Limb (tissue), 2 donors: Measurements from ENCODE around the gene IL36RN.

Experiments used
- DNase-seq, 2 donors: peaks; one replicate each; pipeline ENCODE4 v3.0.0-alpha.2; 2016; ENCODE audit errors: extremely low spot score in 2 of 2

IL36RN gene

DNA sequence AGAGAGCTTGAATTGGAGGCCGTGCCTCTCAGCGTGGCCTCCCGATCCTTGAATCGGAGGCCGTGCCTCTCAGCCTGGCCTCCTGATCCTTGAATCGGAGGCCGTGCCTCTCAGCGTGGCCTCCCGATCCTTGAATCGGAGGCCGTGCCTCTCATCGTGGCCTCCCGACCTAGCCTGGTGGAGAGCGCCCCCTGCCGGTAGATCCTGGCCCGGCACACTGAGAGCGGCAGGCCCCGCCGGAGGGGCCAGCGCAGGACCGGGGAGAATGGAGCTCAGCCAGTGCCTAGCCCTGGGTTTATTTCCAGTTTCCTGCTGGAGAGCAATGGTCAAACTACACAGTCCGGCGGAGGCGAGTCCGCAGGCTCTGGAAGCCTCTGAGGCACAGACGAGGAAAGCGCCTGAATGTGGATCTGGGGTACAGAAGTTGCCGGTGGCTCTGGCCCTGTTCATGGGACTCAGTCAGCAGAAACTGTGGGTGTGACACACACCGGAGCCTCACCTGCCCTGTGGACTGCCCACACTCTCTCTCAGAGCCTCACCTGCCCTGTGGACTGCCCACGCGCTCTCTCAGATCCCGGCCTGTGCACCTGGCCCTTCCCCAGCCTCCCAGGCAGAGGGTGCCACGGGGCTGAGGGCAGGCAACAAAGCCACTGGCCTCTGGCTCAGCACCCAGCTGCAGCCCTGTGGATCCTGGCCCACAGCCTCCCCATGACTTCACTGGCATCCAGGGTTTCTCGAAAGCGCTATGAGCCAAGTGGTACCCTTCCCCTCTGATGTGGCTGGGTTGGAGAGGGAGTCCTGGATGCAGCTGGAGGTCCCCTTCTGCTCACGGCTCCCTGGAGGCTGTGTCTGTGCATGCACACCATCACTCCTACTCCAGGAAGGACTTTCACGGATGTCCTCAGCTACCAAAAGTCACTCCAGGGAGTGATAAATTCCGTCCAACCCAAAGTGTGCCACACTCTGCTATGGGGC, 7.8 kb upstream of the IL36RN start:
- no peak for DNase-seq

DNA sequence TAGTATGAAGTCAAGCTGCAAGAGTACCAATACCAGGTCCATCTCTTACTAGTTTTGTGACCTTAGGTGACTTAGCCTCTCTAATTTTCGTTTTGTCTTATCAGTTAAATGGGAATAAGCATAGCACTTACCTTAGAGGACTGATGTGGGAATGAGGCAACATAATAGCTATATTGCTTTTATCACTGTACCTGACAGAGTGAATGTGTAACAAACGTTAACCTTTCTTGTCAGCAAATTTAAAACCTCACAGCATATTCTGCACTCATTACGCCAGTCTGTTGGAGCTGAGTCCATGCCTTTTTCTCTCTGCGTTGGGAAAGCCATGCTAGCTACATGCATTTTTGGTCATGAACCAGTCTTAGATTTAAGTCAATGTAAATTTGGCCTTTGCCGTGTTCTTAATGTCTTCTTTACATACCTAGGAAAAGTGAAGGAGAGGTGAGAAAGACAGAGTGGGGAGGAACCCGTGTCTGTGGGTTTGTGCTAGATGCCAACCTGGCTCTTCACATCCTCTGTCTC, 6.5 kb upstream of the IL36RN start, which contains the start of gene IL36B:
Gene IL36B, minus strand, starts transcription at position 472 of the 522 bp plus-strand sequence.
- no peak for DNase-seq

DNA sequence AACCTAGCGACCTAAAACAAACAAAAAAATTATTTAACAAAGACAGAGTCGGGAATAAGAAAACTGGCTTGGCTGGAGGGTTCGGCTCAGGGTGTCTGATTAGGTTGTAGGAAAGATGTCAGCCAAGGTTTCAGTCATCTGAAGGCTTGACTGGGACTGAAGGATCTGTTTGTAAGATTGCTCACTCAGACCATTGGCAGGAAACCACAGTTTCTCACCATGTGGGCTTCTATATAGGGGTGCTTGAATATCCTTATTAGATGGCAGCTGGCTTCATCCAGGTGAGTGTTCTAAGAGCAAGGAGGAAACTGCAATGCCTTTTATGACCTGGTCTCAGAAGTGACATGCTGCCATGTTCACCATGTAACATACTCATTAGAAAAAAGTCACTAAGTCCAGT, 5.3 kb upstream of the IL36RN start:
- no peak for DNase-seq

DNA sequence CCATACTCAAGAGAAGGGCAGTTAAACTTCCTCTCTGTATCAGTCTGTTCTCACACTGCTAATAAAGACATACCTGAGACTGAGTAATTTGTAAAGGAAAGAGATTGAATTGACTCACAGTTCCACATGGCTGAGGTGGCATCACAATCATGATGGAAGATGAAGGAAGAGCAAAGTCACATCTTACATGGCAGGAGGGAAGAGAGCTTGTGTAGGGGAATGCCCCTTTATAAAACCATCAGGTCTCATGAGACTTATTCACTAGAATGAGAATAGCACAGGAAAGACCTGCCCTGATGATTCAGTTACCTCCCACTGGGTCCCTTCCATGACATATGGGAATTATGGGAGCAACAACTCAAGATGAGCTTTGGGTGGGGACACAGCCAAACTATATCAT, 4.9 kb upstream of the IL36RN start:
- DNase-seq = no peak

DNA sequence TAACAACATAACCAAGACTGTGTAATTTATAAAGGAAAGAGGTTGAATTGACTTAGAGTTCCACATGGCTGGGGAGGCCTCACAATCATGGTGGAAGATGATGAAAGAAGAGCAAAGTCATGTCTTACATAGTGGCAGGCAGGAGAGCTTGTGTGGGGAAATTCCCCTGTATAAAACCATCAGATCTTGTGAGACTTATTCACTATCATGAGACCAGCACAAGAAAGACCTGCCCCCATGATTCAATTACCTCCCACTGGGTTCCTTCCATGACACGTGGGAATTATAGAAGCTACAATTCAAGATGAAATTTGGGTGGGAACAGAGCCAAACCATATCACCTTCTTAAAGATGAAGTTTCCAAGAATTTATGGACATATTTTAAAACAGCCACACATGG, 2.5 kb upstream of the IL36RN start:
- no peak for DNase-seq

DNA sequence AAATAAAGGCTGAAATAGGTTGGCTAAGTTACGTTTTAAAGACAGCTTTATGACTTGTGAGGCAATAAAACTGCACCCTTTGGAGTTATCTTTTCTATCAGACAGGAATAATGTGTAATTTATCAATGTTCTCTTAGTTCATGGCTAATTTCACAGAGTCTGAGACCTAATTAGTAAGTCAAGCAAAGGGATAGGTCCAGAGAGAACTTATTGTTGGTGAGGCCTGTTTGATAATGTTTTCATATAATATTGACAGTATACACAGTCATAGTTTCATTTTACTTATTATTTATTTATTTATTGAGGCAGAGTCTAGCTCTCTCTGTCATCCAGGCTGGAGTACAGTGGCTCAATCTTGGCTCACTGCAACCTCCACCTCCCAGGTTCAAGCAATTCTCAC, 1.9 kb upstream of the IL36RN start:
- no peak for DNase-seq

DNA sequence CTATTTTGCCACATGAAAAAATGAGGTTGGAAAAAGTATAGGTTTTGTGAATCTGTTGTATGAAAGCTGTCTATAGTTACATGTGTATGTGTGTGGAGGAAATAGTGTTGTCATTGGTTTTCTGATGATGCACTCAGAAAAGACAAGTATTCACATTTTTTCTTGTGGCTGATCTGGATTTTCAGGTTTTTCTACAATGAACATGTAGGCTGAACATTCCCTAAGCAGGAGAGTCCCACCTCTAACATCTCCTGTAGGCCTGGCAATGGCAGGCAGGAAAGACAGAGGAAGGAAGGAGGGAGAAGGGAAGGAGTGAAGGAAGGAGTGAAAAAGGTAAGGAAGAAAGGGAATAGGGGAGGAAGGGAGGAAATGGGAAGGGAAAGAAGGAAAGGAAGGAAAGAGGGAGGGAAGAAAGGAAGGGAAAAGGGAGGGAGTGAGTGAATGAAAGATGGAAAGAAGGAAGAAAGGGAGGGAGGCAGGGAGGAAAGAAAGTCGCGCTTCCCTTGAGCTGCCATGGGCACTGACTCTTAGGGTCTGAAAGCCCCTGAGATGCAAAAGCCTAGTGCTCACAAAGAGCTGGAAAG, 495 bp upstream of the IL36RN start:
- no peak for DNase-seq

DNA sequence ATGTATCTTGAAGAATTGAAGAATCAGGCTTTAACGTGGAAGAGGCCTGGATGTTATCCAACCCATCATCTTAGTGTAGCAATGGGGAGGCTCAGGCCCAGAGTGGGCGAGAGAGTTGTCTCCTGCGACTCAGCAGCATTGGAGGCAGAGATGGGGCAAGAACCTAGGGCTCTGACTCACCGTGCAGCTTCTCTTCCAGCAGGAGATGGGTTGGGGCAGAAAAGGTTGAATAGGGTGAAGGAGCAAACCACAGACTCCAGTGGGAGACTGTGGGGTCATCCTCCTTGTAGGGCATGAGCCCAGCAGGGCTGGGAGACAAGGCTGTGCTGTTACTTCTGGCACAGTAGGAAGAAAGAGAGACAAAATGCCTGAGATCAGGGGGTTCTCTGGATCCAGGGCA, 1.4 kb downstream of the IL36RN start:
- DNase-seq = no peak

DNA sequence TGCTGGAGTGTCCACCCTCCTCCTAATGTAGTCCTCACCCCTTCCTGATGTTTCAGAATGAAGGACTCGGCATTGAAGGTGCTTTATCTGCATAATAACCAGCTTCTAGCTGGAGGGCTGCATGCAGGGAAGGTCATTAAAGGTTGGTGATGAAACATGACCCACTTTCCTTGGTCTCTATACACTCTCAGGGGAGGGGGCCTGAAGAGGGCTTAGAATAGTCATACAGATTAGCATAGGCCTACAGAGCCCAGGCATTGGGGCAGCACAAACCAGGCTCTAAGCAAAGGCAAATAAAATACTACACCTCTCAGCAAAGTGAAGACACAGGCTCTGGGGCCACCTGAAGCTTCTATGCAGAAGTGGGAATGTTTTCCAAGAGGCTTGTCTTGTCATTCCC, 1.8 kb downstream of the IL36RN start:
- DNase-seq = no peak

DNA sequence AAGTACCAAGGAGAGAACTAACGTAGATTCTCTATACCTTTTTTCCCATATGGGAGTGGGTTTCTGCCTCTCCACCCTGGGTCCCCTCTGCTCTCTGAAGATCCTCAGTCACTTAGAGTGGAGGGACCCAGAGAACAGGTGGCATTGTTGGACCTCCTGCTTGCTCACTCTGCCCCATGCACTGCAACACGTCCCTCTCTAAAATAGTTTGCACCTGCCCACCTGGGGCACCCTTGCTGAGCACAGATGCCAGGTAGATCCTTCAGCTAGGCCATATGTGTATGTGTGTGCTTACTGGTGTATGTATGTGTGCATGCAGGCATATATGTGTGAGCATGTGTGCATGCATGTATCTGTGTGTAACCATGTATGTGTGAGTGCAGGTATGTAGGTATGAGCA, 2.2 kb downstream of the IL36RN start:
- DNase-seq = no peak

DNA sequence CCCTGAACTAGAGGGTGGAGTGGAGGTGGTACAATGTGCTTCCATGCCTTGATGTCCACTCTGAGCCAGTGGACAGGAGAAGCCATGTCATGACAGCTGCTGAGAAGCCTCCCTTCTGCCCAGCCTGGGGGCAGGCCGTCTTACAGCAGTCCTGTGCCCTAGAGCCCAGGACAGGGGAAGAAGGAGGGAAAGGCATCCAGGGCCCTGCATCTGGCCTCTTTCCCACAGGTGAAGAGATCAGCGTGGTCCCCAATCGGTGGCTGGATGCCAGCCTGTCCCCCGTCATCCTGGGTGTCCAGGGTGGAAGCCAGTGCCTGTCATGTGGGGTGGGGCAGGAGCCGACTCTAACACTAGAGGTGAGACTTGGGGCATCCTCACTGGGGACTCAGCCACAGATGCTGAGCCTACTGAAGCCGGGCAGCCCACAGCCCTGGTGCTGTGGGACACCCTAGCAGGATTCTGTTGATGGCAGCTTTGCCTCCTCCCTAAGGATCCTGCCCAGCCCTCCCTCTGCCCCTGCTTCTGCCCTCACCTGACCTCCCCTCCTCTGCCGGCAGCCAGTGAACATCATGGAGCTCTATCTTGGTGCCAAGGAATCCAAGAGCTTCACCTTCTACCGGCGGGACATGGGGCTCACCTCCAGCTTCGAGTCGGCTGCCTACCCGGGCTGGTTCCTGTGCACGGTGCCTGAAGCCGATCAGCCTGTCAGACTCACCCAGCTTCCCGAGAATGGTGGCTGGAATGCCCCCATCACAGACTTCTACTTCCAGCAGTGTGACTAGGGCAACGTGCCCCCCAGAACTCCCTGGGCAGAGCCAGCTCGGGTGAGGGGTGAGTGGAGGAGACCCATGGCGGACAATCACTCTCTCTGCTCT, 3.1 kb downstream of the IL36RN start:
- no peak for DNase-seq

DNA sequence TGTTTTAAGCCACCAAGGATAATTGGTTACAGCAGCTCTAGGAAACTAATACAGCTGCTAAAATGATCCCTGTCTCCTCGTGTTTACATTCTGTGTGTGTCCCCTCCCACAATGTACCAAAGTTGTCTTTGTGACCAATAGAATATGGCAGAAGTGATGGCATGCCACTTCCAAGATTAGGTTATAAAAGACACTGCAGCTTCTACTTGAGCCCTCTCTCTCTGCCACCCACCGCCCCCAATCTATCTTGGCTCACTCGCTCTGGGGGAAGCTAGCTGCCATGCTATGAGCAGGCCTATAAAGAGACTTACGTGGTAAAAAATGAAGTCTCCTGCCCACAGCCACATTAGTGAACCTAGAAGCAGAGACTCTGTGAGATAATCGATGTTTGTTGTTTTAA, 5.3 kb downstream of the IL36RN start:
- no peak for DNase-seq

DNA sequence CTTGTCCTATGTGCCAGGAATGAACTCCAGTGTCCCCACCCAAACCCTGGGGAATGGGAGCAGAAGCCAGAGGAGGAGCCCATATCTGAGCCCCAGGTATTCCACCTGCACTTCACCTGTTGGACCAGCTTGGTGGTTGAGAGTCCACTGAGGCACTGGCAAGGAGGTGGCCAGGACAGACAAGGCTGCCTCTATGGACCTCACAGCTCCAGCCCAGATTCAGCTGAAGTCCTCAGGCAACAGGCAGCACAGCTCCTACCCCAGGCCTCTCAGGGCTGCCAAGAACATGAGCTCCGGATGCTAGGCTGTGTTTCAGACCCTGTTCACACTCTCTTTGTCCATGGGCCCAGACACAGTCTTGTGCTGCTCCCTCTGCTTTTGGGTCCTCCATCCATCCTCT, 5.9 kb downstream of the IL36RN start:
- no peak for DNase-seq

DNA sequence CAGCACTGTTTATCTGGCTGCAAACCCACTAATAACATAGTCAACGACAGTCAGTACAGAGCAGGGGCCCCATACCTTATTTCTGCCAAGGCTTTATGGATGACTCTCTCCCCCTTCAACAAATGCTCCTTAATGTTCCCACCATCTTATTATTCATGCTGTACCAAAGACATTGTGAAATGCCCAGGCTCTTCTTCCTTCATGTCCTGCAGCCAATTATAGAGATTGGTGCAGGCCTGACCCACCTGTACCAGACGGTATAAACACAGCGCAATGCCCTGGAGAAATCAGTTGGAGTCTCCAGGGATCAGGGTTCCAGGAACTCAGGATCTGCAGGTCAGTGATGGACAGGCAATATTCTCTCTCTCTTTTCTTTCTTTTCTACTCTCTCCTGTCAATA, 8.7 kb downstream of the IL36RN start, which contains the start of gene IL1F10:
Gene IL1F10, plus strand, starts transcription at position 290 of the 400 bp plus-strand sequence. CDS start 4,769 bp downstream, outside the sequence.
- no peak for DNase-seq

DNA sequence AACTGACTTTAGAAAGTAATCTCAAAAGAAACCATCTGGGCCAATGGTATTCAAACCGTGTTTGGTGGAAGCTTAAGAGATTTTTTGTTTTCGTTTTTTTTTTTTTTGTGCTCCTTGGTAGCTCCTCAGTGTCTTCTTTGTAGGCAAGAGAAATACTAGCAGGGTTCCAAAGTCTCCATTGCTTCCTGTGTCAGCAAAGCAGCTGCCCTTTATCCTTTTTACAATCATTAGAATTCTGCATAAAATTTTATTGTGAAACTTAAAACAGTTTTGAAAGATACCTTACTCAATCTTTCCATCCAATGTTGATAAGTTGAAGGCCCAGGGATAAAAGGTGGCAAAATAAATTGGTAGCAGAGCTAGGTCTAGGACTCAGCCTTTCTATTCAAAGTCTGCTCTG, 9.3 kb downstream of the IL36RN start:
- DNase-seq = no peak

DNA sequence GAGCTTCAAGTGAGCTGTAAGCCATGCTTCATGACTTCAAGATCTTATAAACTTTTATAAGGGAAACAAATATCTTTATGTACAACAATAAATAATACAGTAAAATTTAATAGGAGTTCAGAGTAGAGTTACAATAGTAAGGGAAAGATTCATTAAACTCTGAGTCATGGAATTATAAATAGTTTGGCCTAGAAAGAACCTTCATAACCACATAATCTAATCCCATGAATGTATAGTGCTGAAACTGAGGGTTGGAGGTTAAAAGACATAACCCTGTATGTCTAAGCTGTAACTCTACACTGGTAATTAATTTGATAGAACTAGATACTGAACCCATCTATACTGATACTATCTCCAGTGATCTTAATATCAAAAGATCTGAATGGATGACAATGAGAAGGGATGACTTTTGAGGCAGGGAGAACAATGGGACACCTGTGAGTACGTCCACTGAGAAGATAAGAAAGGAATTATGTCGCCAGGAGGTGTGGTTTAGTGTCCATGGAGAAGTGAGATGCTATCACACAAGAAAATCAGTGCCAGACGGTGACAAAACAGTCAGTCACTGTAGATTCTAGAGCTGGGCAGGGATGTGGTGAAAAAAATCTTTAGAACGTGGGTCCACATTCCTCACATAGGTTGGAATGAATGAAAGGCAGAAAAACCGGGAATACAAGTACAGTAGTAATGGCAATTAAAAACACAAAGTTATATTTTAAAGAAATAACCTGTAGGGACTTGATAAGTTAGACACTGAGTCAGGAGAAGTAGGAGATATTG, 9.9 kb downstream of the IL36RN start:
- no peak for DNase-seq

DNA sequence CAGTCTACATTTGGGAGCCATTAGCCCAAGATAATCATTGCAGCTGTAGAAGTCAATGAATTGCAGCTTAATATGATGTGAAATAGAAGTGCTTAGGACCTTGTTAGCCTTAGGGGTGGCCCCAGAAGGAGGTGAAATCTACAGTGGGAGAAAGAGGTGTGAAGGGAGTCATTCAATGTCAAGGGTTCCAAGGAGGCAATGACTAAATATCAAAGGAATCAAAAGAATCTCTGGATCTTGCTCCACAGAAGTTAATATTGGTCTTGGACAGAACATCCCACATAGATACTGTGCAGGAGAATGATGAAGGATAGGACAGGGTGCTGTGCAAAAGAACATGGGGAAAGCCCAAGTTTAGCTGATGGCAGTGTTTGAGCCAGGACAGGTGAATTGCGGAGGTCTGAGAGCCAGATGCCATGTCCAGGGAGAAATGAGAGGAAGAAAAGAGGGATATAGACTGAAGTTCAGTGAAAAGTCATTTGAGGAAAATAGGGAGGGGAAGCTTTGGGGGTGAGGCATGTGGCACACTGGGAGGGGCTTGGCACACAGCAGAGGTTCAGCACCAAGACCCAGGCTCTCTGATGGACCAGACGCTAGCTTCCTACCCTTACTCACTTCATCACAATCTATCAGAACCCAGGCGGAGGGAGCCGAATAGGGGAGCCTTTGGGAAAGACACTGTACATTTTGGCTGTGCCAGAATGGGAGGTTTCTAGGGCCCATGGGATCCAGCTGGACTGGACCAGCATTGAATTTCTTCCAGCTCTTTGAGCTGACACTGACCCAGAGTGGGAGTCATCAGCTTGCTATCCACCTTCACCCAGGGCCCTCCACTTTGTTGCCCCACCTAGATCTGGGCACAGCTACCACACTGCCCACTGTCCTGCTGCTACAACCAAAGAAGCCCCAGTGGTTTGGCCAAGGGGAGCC, 10.9 kb downstream of the IL36RN start:
- DNase-seq = no peak

DNA sequence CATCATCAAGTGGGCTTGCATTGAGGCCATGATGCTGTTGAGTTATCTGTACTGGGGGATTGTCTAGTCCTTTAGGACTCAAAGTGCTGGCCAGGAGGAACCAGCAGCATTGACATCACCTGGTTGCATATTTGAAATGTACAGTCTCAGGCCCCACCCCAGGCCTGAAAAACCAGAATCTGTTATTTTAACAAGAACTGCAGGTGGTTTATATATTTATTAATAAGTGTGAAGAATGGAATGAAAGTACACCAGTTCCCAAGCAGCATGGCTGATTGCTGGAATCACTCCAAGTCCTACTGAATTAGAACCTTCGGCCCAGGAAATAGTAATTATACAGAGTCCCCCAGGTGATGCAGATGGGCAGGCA, 11.6 kb downstream of the IL36RN start:
- no peak for DNase-seq

DNA sequence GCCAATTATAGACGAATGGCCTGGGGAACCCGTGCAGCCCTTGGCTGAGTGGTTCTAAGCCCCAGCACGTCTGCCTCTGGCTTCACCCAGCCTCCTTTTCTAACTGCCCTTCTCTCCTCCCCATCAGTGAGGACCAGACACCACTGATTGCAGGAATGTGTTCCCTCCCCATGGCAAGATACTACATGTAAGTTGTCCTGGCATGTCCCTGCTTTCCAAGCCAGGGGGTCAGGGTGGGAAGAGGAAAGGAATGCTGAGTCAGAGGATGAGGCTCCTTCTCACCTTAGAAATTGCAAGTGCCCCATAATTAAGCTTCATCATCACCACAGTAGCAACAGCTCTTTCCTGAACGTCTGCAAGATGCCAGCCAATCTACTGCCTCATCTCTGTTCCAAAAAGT, 13.6 kb downstream of the IL36RN start:
- DNase-seq = no peak

DNA sequence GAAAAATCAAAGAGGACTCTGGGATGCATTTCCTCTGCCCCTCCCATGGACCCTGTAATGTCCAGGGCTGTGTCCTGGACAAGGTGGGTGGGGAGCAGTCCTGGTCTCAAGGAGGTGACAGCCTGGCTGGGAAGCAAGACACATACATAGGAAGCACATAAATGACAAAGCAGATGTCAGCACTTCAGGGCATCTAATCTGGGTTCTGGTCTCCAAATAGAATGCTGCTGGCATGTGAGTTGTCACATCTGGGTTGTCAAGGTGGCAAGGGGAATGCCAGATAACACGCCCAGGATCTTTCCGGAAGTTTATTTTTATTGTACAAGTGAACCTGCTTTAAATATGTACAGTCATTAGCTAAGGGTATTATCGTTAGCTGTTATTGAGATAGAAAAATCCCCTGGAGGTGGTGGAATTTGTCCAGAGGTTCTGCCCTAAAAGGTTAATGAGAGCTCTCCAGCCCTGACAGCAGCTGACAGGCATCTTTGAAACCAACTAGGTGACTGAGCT, 14.4 kb downstream of the IL36RN start:
- no peak for DNase-seq
